NCI-H187 (cell line): ENCODE data around the gene SCGB1A1.
"Not testable (repeated sequence)": the region's sequence is repeated elsewhere in the genome, so short reads cannot be mapped to it uniquely, and the experiment has no call there.

ENCODE experiments used
- DNase-seq, 2 experiments: peaks; one replicate each; lab custom pipeline; 2025; lab: John Stamatoyannopoulos, UW

Gene SCGB1A1

GRCh38 chr11:62449912-62450311, 31.1 kb downstream of the SCGB1A1 start:
- not testable (repeated sequence) for DNase-seq

GRCh38 chr11:62450543-62451240, 31.9 kb downstream of the SCGB1A1 start:
- DNase-seq: no peak

- no peak for DNase-seq
Observed at GRCh38 chr11:62451241-62451621, 32.4 kb downstream of the SCGB1A1 start.

GRCh38 chr11:62452261-62452660, 33.4 kb downstream of the SCGB1A1 start:
- DNase-seq: no peak

- DNase-seq: no peak
Observed at GRCh38 chr11:62452839-62453468, 34.1 kb downstream of the SCGB1A1 start.

GRCh38 chr11:62456630-62457029, 37.8 kb downstream of the SCGB1A1 start:
- DNase-seq: peak; percentile 55 to 83

GRCh38 chr11:62457478-62457877, 38.6 kb downstream of the SCGB1A1 start:
- no peak for DNase-seq

GRCh38 chr11:62458212-62459002, 39.6 kb downstream of the SCGB1A1 start:
- DNase-seq: no peak

- no peak for DNase-seq
Observed at GRCh38 chr11:62459080-62459479, 40.2 kb downstream of the SCGB1A1 start.

- DNase-seq: no peak
Observed at GRCh38 chr11:62461740-62462507, 43.1 kb downstream of the SCGB1A1 start.

- DNase-seq: no peak
Observed at GRCh38 chr11:62462508-62462892, 43.7 kb downstream of the SCGB1A1 start.

GRCh38 chr11:62463121-62463542, 44.3 kb downstream of the SCGB1A1 start:
- DNase-seq: no peak

GRCh38 chr11:62464655-62465054, 45.8 kb downstream of the SCGB1A1 start:
- DNase-seq: no peak

- DNase-seq: no peak
Observed at GRCh38 chr11:62466444-62466843, 47.6 kb downstream of the SCGB1A1 start.

GRCh38 chr11:62468577-62468976, 49.7 kb downstream of the SCGB1A1 start:
- DNase-seq: no peak

- no peak for DNase-seq
Observed at GRCh38 chr11:62471603-62472002, 52.8 kb downstream of the SCGB1A1 start.

GRCh38 chr11:62472063-62472884, 53.4 kb downstream of the SCGB1A1 start:
- no peak for DNase-seq
